HG02885 (cell line): Measurements from ENCODE around the gene INF2.
A peak's percentile ranks its signal among the peaks of the same experiment; 100 is the strongest.
"Not testable (repeated sequence)": the region's sequence is repeated elsewhere in the genome, so short reads cannot be mapped to it uniquely, and the experiment has no call there.

Experiments used
- ATAC-seq: cut with Tn5 transposase; IDR thresholded peaks from one replicate; pipeline ENCODE4 v1.9.1; 2021; ENCODE audit warnings: mild to moderate bottlenecking; ENCODE audit not compliant: unreplicated experiment, poor library complexity

INF2 gene

DNA sequence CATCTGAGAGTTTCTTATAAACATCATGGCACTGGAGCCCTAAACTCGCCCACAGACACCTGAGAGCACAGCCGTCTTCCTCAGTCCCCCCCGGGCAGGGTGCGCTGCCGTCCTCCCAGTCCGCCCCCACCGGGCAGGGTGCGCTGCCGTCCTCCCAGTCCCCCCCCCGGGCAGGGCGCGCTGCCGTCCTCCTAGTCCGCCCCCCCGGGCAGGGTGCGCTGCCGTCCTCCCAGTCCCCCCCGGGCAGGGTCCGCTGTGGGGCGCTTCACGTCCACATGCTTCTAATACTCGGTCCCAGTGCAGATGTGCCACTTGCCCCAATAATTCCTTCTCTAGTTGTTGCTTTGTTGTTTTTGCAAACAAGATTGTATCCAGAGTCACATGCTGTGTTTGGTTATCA, 27.7 kb downstream of the INF2 start:
- no peak for ATAC-seq

DNA sequence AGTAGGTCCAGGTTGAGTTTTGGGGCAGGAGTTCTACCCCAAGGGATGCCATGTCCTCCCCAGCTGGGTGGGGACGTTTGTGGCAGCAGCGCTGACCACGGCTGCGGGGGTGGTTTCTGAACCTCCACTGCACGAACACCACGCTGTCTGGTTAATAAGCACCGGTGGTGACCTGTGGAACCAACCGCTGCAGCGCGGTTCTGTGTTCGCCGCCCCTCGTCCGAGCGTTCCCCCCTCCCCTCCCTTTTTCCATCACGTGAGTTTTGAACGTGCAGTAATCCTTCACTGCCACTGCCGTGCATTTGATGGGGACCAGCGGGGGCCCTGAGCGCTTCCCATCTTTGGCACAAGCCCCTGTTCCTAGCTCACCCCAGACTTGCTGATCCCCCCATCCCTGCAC, 28.2 kb downstream of the INF2 start:
- ATAC-seq = no peak

DNA sequence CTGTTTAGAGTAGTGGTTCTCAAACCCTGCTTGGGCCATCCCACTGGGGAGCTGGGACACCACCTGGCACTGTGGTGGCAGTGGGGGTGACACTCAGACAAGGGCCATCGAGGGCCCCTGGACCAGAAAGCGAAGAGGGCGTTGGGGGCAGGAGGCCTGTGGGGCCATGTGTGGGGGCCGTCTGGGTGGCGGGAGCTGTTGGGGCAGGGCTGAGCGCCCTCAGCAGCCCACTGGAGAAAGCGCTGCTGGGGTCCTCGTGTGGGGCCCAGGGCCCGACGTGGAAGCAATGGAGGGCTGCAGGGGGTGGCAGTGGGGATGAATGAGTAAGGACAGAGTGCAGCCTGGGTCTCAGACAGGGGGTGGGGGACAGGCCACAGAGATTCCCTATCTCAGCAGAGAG, 28.7 kb downstream of the INF2 start:
- no peak for ATAC-seq

DNA sequence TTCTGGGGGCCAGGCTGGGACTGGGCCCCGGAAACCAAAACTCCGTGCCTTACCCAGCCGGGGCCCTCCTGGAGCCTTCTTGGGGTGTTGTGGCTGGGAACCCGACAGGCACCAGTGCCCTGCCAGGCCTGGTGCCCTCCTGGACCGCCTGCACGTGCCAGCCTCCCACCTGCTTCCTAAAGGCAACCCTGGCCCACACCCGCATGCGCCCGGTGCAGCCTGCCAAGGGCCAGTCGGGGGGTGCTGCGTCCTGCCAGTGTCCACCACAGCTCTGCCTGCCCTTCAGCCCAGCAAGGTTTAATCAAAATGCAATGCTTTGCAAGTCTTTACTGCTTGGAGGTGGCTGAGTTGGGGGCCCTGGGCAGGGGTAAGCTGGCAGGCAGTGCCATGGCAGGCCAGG, 29.5 kb downstream of the INF2 start:
- no peak for ATAC-seq

DNA sequence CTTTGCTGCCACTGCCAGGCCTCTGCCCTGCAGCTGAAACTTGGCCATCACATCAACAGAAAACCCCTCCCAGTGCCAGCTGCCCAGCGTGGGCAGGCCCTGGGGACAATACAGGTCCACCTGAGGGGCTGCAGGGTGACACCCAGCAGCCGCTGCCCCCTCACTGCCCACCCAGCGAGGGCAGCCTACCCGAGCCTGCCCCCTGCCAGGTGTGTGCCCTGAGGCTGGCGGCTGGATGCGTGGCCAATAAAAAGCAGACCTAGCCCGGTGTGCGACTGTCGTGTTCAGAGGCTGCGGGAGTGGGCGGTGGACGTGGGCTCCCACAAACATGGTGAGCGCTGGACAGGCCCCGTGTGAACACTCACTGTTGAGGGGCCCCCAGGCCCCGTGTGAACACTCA, 29.9 kb downstream of the INF2 start:
- no peak for ATAC-seq

DNA sequence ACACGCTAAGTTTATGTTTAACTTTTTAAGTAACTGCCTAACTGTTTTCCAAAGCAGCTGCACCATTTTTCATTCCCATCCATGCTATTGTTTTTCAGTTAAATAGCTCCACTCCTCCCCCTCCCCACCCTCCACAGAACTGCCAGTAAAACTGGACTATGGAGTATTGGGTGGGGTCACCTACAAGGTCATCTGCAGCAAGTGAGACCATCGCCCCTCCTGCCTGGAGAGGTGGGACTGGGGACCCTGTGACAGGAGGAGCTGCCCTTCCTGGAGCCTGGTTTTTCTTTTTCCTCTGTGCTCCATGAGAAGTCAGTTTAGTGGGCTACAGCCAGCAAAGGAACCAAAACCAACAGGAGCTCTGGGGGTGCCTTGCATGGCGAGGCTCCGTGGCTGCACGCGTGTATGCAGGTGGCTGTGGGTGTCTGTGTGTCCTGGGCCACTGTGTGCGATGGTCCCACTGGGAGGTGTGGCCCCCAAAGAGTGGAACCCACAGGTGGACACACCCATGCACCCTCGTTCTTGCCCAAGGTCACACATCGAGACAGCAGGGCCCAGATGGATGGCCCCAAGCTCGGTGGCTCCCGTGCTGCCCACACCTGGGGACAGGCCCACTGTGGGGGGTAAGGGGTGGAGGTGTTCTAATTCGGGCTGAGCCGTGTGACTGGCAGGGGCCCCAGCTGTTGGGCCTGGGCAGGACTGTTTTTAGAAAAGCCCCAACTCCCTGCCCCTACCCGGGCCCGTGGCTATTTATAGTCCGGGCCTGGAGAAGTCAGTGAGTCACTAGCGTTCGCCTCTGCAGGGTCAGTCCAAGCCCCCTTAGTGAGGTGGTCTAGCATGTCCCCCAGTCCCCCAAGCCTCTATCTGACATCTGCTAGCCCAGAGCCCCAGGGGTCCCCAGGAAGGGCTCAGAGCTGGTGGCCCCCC, 32.4 kb downstream of the INF2 start:
- no peak for ATAC-seq

DNA sequence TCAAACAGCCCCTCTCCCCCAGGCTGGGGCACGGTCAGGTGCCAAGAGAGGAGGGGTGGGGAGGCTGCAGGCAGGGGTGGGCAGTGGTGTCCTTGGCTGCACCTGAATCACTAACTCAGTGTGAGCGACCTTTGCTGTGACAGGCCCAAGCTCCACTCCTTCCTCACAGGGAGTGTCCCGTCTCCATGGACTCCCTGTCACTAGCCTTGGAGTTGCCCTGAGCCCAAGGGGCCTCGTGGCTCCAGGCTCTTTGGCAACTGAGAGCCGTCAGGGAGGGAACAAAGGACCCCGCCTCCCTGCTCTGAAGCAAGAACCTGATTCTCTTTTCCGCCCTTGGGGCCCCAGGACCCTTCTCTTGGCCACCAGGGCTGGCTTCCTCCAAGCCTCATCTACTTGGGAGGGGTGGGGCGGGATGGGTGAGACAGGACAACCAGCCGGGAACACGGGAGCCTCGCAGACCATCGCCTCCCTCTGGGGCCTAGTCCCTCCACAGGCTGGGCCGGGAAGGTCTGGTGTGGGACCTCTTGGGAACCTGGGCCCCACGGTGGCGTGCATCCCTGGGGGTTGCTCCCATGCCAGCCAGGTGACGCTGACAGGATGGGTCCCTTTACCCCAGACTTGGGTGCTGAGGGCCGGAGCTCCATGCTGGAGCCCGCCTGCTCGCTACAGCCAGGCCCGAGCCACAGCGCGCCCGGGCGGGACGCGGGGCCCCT, 33.7 kb downstream of the INF2 start:
- ATAC-seq = no peak

DNA sequence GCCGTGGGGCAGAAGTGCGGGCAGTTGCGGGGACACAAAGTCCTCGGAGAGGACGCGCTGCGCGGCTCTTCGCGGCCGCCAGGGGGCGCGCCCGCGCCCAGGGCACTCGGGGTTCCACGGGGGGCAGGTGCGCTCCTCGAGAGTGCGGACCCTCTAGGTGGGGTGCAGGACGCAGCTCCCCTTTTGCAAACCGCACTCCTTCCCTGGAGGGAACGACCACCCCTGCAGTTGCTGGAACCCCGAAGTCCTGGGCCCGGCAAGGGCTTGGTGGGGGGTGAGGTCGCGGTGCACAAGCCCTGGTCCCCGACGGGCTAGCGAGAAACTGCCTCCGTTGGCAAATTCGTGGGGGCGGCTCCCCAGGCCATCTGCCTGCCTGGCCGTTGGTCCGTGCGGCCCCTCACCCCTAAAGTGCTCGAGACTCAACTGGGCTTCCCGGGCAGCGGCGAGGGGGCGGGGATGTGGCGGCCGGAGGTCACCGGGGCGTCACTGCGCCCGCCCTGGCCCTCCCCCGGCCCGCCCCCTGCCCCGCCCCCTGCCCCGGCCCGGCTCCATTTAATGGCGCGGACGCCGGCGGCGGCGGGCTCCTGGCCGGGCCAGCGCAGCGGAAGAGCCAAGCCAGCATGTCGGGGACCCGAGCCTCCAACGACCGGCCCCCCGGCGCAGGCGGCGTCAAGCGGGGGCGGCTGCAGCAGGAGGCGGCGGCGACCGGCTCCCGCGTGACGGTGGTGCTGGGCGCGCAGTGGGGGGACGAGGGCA, 34.4 kb downstream of the INF2 start, which contains the start of gene ADSS1:
ADSS1 (plus strand) TSS at position 579 of the 756 bp plus-strand sequence; CDS start at position 621, 42 bp downstream.
- peak; percentile 55 for ATAC-seq

DNA sequence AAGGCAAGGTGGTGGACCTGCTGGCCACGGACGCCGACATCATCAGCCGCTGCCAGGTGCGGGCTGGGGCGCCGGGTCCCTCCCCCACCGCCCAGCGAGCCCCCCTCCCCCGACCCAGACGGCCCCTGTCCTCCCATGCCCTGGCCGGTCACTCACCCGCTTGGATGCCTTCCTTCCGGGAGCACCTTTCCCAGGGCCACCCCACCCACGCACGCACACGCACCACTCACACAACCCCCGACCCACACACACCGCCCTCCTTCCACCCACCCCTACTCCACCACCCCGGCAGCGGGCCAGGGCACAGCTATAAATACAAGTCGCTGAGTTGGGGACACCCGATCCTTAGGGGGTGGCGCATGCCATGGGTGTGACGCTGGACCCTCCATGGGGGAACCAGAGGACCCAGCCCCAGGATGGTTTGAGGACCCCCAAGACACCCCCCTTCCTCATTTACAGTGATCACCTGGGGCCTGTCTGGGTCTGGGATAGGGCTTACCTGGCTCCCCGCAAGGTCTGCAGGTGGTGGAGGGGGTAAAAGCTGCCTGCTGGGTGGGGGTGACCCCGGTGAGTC, 35.1 kb downstream of the INF2 start:
- ATAC-seq = peak; percentile 6

DNA sequence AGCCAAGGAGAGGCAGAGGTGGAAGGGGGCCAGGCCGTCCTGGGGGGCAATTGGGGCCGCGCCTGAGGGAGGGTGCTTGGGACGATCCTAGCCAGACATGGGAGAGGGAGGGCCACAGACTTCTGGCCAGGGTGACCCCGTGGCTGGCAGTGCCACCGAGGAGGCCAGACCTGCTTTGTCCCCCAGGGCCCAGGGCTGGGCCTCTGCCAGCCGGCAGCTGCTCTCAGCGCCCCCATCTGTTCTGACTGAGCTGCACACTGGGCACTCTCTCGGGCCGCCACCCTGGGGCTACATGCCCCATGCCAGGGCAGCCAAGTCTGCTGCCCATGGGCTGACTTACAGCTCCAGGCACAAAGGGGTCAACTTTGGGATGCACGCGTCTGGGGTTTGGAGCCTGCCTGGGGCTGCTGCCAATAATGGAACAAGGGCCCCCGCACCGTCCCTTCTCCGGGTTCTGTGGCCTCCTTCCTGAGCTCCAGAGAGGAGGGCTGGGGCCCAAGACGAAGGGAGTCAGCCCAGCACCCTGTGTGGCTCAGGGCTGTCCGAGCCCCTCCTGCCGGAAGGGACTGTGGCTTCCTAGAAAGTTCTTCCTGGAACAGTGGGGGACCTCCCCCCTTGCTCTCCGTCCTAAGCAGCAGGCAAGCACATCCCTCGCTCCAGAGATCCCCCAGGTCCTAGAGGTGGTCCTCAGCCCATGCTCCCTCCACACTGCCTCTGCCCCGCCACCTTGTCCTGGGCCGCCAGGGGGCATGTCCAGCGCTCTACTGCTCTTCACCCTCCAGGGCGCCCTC, 35.8 kb downstream of the INF2 start:
- no peak for ATAC-seq

DNA sequence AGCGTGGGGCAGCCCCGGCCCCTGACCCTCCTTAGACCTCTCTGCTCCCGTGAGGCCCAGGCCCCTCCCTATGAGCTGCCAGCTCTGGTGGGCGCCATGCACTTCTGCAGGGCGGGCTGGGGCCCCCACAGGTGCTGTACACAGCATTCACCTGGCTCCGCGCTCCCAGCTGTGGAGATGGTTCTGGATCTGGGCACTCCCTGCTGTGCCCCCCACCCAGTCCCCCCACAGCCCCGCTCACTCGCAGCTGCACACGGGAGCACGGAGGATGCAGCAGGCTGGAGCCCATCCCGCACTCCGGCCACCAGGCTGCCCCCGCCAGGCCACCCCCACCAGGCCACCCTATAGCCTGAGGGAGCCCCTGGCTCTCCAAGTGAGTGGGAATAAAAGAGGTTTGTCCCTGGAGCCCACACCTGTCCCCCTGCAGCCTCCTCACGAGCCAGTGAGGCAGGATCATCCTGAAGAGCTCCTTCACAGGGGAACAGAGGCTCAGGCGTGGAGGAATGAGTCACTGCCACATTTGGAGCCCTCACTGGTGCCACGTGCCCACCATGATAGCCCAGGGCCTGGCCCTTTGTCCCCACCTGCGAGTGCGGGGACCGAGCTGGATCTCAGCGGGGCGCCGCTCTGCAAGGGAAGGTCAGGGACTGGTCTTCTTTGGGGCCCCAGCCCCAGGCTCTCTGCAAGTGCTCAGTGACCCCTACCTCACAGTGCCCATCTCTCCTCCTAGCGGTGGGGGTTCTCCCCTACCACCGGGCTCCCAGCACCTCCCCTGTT, 36.5 kb downstream of the INF2 start:
- ATAC-seq = no peak

DNA sequence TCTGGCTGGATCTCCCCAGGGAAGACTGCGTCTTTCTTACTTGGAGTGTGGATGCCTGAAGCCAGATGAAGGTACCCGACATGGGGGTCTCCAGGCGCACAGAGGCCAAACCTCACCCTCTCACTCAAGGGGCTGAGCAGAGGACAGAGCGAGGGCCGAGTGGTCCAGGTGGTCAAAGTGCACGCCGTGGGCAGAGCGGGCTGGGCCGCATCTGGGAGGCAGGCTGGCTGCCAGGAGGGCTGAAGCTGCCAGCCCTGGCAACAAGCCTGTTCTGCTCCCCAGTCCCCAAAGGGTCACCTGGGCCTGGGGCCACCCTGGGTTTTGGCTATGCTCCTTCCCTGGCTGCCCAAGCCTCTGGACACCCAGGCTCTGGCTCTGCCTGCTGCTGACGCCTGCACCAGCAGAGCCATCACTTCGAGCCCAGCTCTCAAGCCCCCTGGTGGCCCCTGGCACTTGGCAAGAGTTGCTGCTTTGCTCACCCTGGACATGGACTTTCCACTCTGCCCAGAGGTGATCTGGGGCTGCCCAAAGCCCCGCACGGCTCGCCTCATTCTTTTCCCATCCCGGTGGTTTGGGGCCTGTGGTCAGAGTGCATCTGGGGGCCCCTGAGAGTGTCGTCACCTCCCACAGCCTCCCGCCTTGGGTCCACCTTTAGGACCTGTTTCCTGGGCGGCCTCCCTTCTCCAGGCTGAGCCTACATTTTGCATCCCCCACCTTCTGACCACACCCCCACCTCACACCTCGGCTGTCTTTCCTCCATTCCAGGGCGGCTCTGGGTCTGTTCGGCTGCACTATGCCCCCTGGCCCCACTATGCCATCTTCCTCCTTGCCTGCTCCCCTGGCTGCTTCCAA, 37.4 kb downstream of the INF2 start:
- ATAC-seq = no peak

DNA sequence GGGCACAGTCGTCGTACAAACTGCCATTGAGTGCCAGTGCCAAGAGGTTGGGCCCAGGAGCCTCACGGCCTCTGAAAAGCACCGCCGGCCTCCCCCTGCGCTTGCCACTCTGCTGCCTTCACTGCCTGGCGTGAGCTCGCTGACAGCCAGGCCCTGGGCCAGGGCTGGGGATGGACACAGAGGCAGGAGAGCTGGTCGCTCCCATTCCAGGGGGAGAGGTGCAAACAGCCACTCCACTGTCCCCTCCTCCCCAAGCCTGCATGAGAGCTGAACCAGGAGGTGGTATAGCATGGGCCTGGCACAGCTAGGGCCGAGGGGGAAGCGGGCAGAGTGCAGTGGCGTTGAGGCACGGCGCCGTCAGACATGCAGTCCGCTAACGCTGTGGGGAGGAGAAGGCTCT, 39.2 kb downstream of the INF2 start:
- no peak for ATAC-seq

DNA sequence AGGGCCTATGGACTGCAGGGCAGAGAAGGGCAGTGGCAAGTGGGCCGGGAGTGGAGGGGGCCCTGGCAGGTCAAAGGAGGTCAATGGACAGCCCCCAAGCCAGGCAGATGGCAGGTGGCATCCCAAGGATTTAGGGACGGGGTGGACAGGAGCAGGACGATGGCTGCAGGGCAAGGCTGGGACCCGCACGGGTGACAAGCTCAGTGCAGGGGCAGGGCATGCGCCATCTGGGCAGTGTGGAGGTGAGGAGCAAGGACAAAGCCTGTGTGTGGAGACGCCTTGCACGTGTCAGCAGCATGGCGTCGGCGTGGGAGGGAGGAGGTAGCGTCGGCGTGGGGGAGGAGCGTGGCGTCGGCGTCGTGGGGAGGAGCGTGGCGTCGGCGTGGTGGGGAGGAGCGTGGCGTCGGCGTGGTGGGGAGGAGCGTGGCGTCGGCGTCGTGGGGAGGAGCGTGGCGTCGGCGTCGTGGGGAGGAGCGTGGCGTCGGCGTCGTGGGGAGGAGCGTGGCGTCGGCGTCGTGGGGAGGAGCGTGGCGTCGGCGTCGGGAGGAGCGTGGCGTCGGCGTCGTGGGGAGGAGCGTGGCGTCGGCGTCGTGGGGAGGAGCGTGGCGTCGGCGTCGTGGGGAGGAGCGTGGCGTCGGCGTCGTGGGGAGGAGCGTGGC, 39.9 kb downstream of the INF2 start:
- not testable (repeated sequence) for ATAC-seq

DNA sequence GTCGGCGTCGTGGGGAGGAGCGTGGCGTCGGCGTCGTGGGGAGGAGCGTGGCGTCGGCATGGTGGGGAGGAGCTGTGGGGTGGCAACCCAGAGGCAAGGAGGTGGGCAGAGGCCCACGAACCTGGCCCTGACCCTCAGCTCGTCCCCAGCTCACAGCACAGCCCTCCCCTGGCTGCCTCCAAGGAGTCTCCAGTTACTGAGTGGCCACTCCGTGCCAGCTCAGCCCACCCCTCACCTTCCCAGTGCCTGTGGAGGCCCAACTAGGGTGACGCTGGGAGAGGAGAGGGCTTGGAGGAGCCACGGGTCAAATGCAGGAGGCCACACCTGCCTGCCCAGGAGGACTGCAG, 40.4 kb downstream of the INF2 start:
- ATAC-seq = no peak

DNA sequence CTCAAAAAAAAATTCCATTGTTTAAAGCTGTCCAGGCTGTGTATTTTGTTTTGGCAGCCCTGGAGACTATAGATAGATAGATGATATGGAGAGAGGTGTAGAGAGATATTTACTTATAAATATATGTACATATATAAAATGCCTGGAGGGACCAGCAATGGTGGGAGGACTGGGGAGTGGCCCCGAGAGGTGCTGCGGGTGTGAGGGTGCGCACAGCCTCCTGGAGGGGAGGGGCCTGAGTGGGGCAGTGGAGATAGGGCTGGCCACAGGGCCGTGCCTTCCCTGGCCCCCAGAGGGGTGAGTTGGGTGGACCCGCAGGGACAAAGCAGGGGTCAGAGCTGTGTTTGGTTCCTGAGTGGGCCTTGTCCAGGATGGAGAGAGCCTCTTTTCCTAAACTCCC, 41.1 kb downstream of the INF2 start:
- no peak for ATAC-seq
